Urinary bladder (tissue), 4 donors: ENCODE results near the gene CPVL. TPM values are rescaled to one million over a fixed set of nuclear protein-coding genes. Genes with fewer than 3 reads are reported as not detected.

Experiments
- DNase-seq: peaks from one replicate; pipeline ENCODE4 v3.0.0-alpha.2; 2015; ENCODE audit errors: extremely low spot score
- H3K27ac ChIP-seq: one replicate; pipeline ENCODE4 v1.5.1; 2013; ENCODE audit warnings: low read depth, mild to moderate bottlenecking, moderate library complexity
- H3K36me3 ChIP-seq: one replicate; pipeline ENCODE4 v1.6.1; 2013; ENCODE audit warnings: mild to moderate bottlenecking, moderate library complexity; ENCODE audit not compliant: insufficient read depth
- H3K4me1 ChIP-seq: one replicate; pipeline ENCODE4 v1.6.1; 2013; ENCODE audit warnings: mild to moderate bottlenecking, moderate library complexity; ENCODE audit not compliant: insufficient read depth
- H3K4me3 ChIP-seq: one replicate; pipeline ENCODE4 v1.5.1; 2013; ENCODE audit warnings: low read depth, low read length
- WGBS: extraction: QIAGEN DNeasy Blood & Tissue Kit; methylation state at CpG from one replicate; pipeline ENCODE4 v1.1.7; 2013; 5-methylcytosine and 5-hydroxymethylcytosine counted together
- polyA plus RNA-seq: library from polyadenylated mRNA; stranded (reverse); fragments of 200-250 nt; gene quantifications from one replicate; pipeline ENCODE4 v1.2.3, GENCODE V29; 2013
- total RNA-seq: library from RNA; depleted of rRNA; stranded (reverse); fragments of >200 nt; gene quantifications from one replicate; pipeline ENCODE4 v1.2.3, GENCODE V29; 2014
- donor health status: healthy with polysubstance abuse.
- donor health status: healthy.

Gene CPVL
- total and polyA plus RNA-seq, 2 donors, result 14.4 to 16.7 TPM

- 85% methylated on average over 3 of the region's 3 CpGs for WGBS
- Histone ChIP-seq H3K27ac (no peak overlapping the region), H3K36me3 (no peaks in the 10 kb centered on the region), H3K4me3 (no peak overlapping the region), H3K4me1 (no peaks in the 10 kb centered on the region)
- no peak for DNase-seq
Measured at GRCh38 chr7:29030781-29031275, 115.5 kb downstream of the CPVL start.

GRCh38 chr7:29022291-29022988, 123.9 kb downstream of the CPVL start:
- Histone ChIP-seq H3K27ac (no peak overlapping the region), H3K4me1 (no peaks in the 10 kb centered on the region), H3K36me3 (no peaks in the 10 kb centered on the region), H3K4me3 (no peak overlapping the region)
- whole genome bisulfite sequencing, result 87% methylated on average over 6 of the region's 6 CpGs
- no peak for DNase-seq

GRCh38 chr7:29019896-29020295, 126.4 kb downstream of the CPVL start:
- DNase-seq, result no peak

GRCh38 chr7:29019387-29019786, 127.0 kb downstream of the CPVL start:
- H3K4me1 ChIP-seq, result no peaks in the 10 kb centered on the region
- DNase-seq, result no peak
- H3K27ac ChIP-seq, result no peak overlapping the region

More at GRCh38 chr7:29019896-29020295, 126.4 kb downstream of the CPVL start:
- WGBS, result 81% methylated on average over 5 of the region's 5 CpGs
- Histone ChIP-seq H3K36me3 (no peaks in the 10 kb centered on the region), H3K4me3 (no peak overlapping the region), H3K4me1 (no peaks in the 10 kb centered on the region), H3K27ac (no peak overlapping the region)

GRCh38 chr7:29017713-29018112, 128.6 kb downstream of the CPVL start:
- Histone ChIP-seq H3K4me3 (no peak overlapping the region), H3K27ac (no peak overlapping the region), H3K36me3 (no peaks in the 10 kb centered on the region), H3K4me1 (no peaks in the 10 kb centered on the region)
- DNase-seq, result no peak
- 80% methylated on average over 2 of the region's 2 CpGs for WGBS

More at GRCh38 chr7:29019387-29019786, 127.0 kb downstream of the CPVL start:
- no peaks in the 10 kb centered on the region for H3K36me3 ChIP-seq
- no peak overlapping the region for H3K4me3 ChIP-seq
- 48% methylated on average over 6 of the region's 6 CpGs for WGBS

GRCh38 chr7:29014725-29015124, 131.6 kb downstream of the CPVL start:
- Histone ChIP-seq H3K27ac (no peak overlapping the region), H3K36me3 (no peaks in the 10 kb centered on the region), H3K4me1 (no peaks in the 10 kb centered on the region), H3K4me3 (no peak overlapping the region)
- no peak for DNase-seq
- 93% methylated on average over 3 of the region's 3 CpGs for WGBS

- no peak for DNase-seq
- Histone ChIP-seq H3K27ac (no peak overlapping the region), H3K4me1 (no peaks in the 10 kb centered on the region), H3K4me3 (no peak overlapping the region), H3K36me3 (no peaks in the 10 kb centered on the region)
- WGBS, result 81% methylated on average over 3 of the region's 3 CpGs
Measured at GRCh38 chr7:29013931-29014330, 132.4 kb downstream of the CPVL start.

- DNase-seq, result no peak
- Histone ChIP-seq H3K36me3 (no peaks in the 10 kb centered on the region), H3K27ac (no peak overlapping the region), H3K4me1 (no peaks in the 10 kb centered on the region), H3K4me3 (no peak overlapping the region)
- WGBS, result 56% methylated on average over 1 of the region's 1 CpG
Measured at GRCh38 chr7:29013082-29013695, 133.1 kb downstream of the CPVL start.

- Histone ChIP-seq H3K27ac (no peak overlapping the region), H3K36me3 (no peaks in the 10 kb centered on the region), H3K4me1 (peaks cover 2% of the 10 kb centered on the region), H3K4me3 (no peak overlapping the region)
- DNase-seq, result no peak
- 48% methylated on average over 1 of the region's 1 CpG for WGBS
Measured at GRCh38 chr7:29009947-29010346, 136.4 kb downstream of the CPVL start.

- 81% methylated on average over 2 of the region's 2 CpGs for WGBS
- H3K4me1 ChIP-seq, result peaks cover 2% of the 10 kb centered on the region
- DNase-seq, result no peak
Measured at GRCh38 chr7:29008590-29008989, 137.7 kb downstream of the CPVL start.

GRCh38 chr7:29007127-29007526, 139.2 kb downstream of the CPVL start:
- H3K4me1 ChIP-seq, result peaks cover 2% of the 10 kb centered on the region
- H3K27ac ChIP-seq, result no peak overlapping the region
- no peaks in the 10 kb centered on the region for H3K36me3 ChIP-seq
- H3K4me3 ChIP-seq, result no peak overlapping the region
- 87% methylated on average over 2 of the region's 2 CpGs for WGBS
- DNase-seq, result no peak

More at GRCh38 chr7:29008590-29008989, 137.7 kb downstream of the CPVL start:
- Histone ChIP-seq H3K27ac (no peak overlapping the region), H3K36me3 (no peaks in the 10 kb centered on the region), H3K4me3 (no peak overlapping the region)

- 39% methylated on average over 3 of the region's 3 CpGs for WGBS
- DNase-seq, result no peak
- no peak overlapping the region for H3K27ac ChIP-seq
- no peaks in the 10 kb centered on the region for H3K36me3 ChIP-seq
- H3K4me1 ChIP-seq, result peaks cover 2% of the 10 kb centered on the region
- H3K4me3 ChIP-seq, result no peak overlapping the region
Measured at GRCh38 chr7:29005829-29006228, 140.5 kb downstream of the CPVL start.

GRCh38 chr7:29005406-29005805, 140.9 kb downstream of the CPVL start:
- Histone ChIP-seq H3K4me3 (no peak overlapping the region), H3K27ac (no peak overlapping the region), H3K4me1 (peaks cover 2% of the 10 kb centered on the region), H3K36me3 (no peaks in the 10 kb centered on the region)
- no peak for DNase-seq
- 52% methylated on average over 1 of the region's 1 CpG for WGBS

GRCh38 chr7:29003703-29004102, 142.6 kb downstream of the CPVL start:
- no peak for DNase-seq
- Histone ChIP-seq H3K4me3 (no peak overlapping the region), H3K4me1 (peaks cover 2% of the 10 kb centered on the region), H3K36me3 (no peaks in the 10 kb centered on the region), H3K27ac (no peak overlapping the region)
- 97% methylated on average over 5 of the region's 5 CpGs for WGBS
